MM.1S (cell line): ENCODE measurements around the gene ATP5F1E.

Experiments
- DNase-seq: peaks from one replicate; pipeline ENCODE4 v3.0.0-alpha.2; 2015
- H2AFZ ChIP-seq: fragments of 300-600 bp; sonication (generic); 2 replicates; pipeline ENCODE4 v1.6.0; 2016; ENCODE audit warnings: antibody characterized with exemption, low read length
- H3F3A ChIP-seq: fragments of 300-600 bp; sonication (generic); 2 replicates; pipeline ENCODE4 v1.6.1; 2016; ENCODE audit warnings: mild to moderate bottlenecking, antibody characterized with exemption, low read length, moderate library complexity, mixed read lengths; ENCODE audit not compliant: insufficient read depth
- H3K27ac ChIP-seq: fragments of 300-600 bp; sonication (generic); 2 replicates; pipeline ENCODE4 v1.5.1; 2016; ENCODE audit warnings: mild to moderate bottlenecking, low read length
- H3K27me3 ChIP-seq: fragments of 300-600 bp; sonication (generic); replicated peaks from 2 replicates; pipeline ENCODE4 v1.6.0; 2016; ENCODE audit warnings: low read length; ENCODE audit not compliant: insufficient read depth
- H3K36me3 ChIP-seq: fragments of 300-600 bp; sonication (generic); replicated peaks from 2 replicates; pipeline ENCODE4 v1.6.1; 2016; ENCODE audit warnings: mild to moderate bottlenecking, low read length, mixed read lengths; ENCODE audit not compliant: insufficient read depth
- H3K4me1 ChIP-seq: fragments of 300-600 bp; sonication (generic); 2 replicates; pipeline ENCODE4 v1.6.1; 2016; ENCODE audit warnings: low read length, mixed read lengths
- H3K4me2 ChIP-seq: fragments of 300-600 bp; sonication (generic); 2 replicates; pipeline ENCODE4 v1.6.0; 2016; ENCODE audit warnings: low read depth, low read length
- H3K4me3 ChIP-seq: fragments of 300-600 bp; sonication (generic); 2 replicates; pipeline ENCODE4 v1.5.1; 2016; ENCODE audit warnings: low read length, mixed read lengths
- H3K79me2 ChIP-seq: fragments of 300-600 bp; sonication (generic); 2 replicates; pipeline ENCODE4 v1.6.1; 2016; ENCODE audit warnings: mixed run types, low read length, mixed read lengths
- H3K9ac ChIP-seq: fragments of 300-600 bp; sonication (generic); 2 replicates; pipeline ENCODE4 v1.6.1; 2016; ENCODE audit warnings: low read length, mixed read lengths
- H3K9me2 ChIP-seq: fragments of 300-600 bp; sonication (generic); replicated peaks from 2 replicates; pipeline ENCODE4 v1.6.1; 2016; ENCODE audit warnings: mild to moderate bottlenecking, low read length, mixed read lengths; ENCODE audit not compliant: insufficient read depth
- H3K9me3 ChIP-seq: fragments of 300-600 bp; sonication (generic); replicated peaks from 2 replicates; pipeline ENCODE4 v1.6.1; 2016; ENCODE audit warnings: mild to moderate bottlenecking, low read length, mixed read lengths; ENCODE audit not compliant: insufficient read depth
- H4K20me1 ChIP-seq: fragments of 300-600 bp; sonication (generic); 2 replicates; pipeline ENCODE4 v1.6.1; 2016; ENCODE audit warnings: mild to moderate bottlenecking, low read length, moderate library complexity, mixed read lengths; ENCODE audit not compliant: insufficient read depth
- CTCF ChIP-seq: fragments of 300-600 bp; sonication (generic); IDR thresholded peaks from 2 replicates; pipeline ENCODE4 v1.5.1; 2016; ENCODE audit warnings: antibody characterized with exemption, low read length, mixed read lengths
- EZH2 ChIP-seq: fragments of 300-600 bp; sonication (generic); optimal IDR thresholded peaks from 2 replicates; pipeline ENCODE3; 2017; ENCODE audit warnings: low read depth, mild to moderate bottlenecking, antibody characterized with exemption, low read length, mixed read lengths
- EZH2phosphoT487 ChIP-seq: fragments of 300-600 bp; sonication (generic); IDR thresholded peaks from 2 replicates; pipeline ENCODE4 v1.6.1; 2018; ENCODE audit warnings: antibody characterized with exemption, low read length

ATP5F1E gene

GRCh38 chr20:59031564-59032022, 542 bp downstream of the ATP5F1E start:
- peak; percentile 59 for DNase-seq
- Histone ChIP-seq H3K36me3 (peaks cover 6% of the 10 kb centered on the region), H3K4me3 (peak overlapping the region; percentile 98), H3F3A (peaks cover 19% of the 10 kb centered on the region), H3K9ac (peak overlapping the region; percentile 93), H3K9me3 (no peaks in the 10 kb centered on the region), H2AFZ (peak overlapping the region; percentile 72), H4K20me1 (peaks cover 15% of the 10 kb centered on the region), H3K4me1 (peaks cover 31% of the 10 kb centered on the region), H3K27me3 (no peaks in the 10 kb centered on the region), H3K9me2 (no peaks in the 10 kb centered on the region), H3K4me2 (peak overlapping the region; percentile 69), H3K27ac (peak overlapping the region; percentile 72; the same call in 1 of the 2 replicates), H3K79me2 (peaks cover 68% of the 10 kb centered on the region)
- TF ChIP-seq EZH2phosphoT487 (no peak), CTCF (no peak), EZH2 (no peak)

- Histone ChIP-seq H3K4me1 (peaks cover 31% of the 10 kb centered on the region), H3K36me3 (peaks cover 6% of the 10 kb centered on the region), H3K79me2 (peaks cover 69% of the 10 kb centered on the region), H3K4me3 (peak overlapping the region; percentile 98), H4K20me1 (peaks cover 17% of the 10 kb centered on the region), H3K9ac (peak overlapping the region; percentile 93), H3K27me3 (no peaks in the 10 kb centered on the region), H2AFZ (no peak overlapping the region), H3F3A (peaks cover 19% of the 10 kb centered on the region), H3K27ac (peak overlapping the region; percentile 72; the same call in 1 of the 2 replicates), H3K9me2 (no peaks in the 10 kb centered on the region), H3K9me3 (no peaks in the 10 kb centered on the region), H3K4me2 (peak overlapping the region; percentile 69)
- no peak for DNase-seq
- TF ChIP-seq EZH2phosphoT487 (no peak), EZH2 (no peak), CTCF (no peak)
Observed at GRCh38 chr20:59030911-59031563, 1.1 kb downstream of the ATP5F1E start.

GRCh38 chr20:59028812-59029211, 3.3 kb downstream of the ATP5F1E start:
- peaks cover 82% of the 10 kb centered on the region for H3K79me2 ChIP-seq

More at GRCh38 chr20:59028812-59029211, 3.3 kb downstream of the ATP5F1E start:
- H3K9me2 ChIP-seq = no peaks in the 10 kb centered on the region
- H3K9me3 ChIP-seq = no peaks in the 10 kb centered on the region
- H3K4me3 ChIP-seq = 0 out of 2 replicates have a peak overlapping the region, but pooled peaks have one; percentile 3
- H3K4me2 ChIP-seq = peak overlapping the region; percentile 69; the same call in 1 of the 2 replicates
- DNase-seq = no peak
- H3K36me3 ChIP-seq = peaks cover 9% of the 10 kb centered on the region; the same call in 1 of the 2 replicates
- no peak overlapping the region; the same call in 1 of the 2 replicates for H3K9ac ChIP-seq
- TF ChIP-seq EZH2phosphoT487 = no peak
- no peak for TF ChIP-seq EZH2
- no peak for TF ChIP-seq CTCF
- H3K27me3 ChIP-seq = no peaks in the 10 kb centered on the region
- peaks cover 17% of the 10 kb centered on the region for H4K20me1 ChIP-seq
- no peak overlapping the region for H3K27ac ChIP-seq
- H3K4me1 ChIP-seq = peaks cover 31% of the 10 kb centered on the region
- H2AFZ ChIP-seq = no peak overlapping the region
- peaks cover 19% of the 10 kb centered on the region for H3F3A ChIP-seq
